HepG2 (cell line): ENCODE measurements around the gene BATF3. TPM values are rescaled to one million over a fixed set of nuclear protein-coding genes. Genes with fewer than 3 reads are reported as not detected.

Experiments
- ATAC-seq: fragments of 200-7000 bp; cut with Tn5 transposase; 3 replicates; pipeline ENCODE4 v1.9.1; 2020; ENCODE audit warnings: mild to moderate bottlenecking, moderate library complexity
- BruUV-seq: library from RNA; stranded (reverse); fragments of 400-500 nt; replicated peaks from 2 replicates; lab custom pipeline; 2021; lab: Mats Ljungman, UMichigan
- CTCF ChIA-PET: fragments of 300-600 bp; formaldehyde crosslinking; extraction: SDS; loops from one replicate; lab custom pipeline; 2021; ENCODE audit warnings: low total read pairs, inconsistent platforms, low intra/inter-chr PET ratio; lab: Yijun Ruan, JAX
- POLR2A ChIA-PET: fragments of 350-600 bp; sonication (Branson Sonifier 250); formaldehyde crosslinking; loops from one replicate; lab custom pipeline; 2020; ENCODE audit warnings: antibody characterized with exemption, inconsistent platforms; lab: Yijun Ruan, JAX
- DNase-seq: peaks from one replicate; pipeline ENCODE4 v3.0.0-alpha.2; 2015; ENCODE audit warnings: low spot score
- FAIRE-seq: peaks from 3 replicates; lab custom pipeline; 2011; peaks lifted over from hg19 to GRCh38; lab: Jason Lieb, UNC
- H2AFZ ChIP-seq: one replicate; pipeline ENCODE4 v1.6.1; 2011; ENCODE audit warnings: low read length, inconsistent platforms
- H3K27ac ChIP-seq: fragments of 300-600 bp; 3 replicates; pipeline ENCODE4 v1.8.0; 2011; ENCODE audit warnings: mixed run types, mild to moderate bottlenecking, mixed read lengths, low read length, inconsistent platforms; ENCODE audit not compliant: insufficient read depth; ENCODE audit errors: extremely low read length
- H3K27me3 ChIP-seq, 2 experiments: fragments of 200-600 bp in 1 of 2; 2 replicates in 1 of 2; 3 replicates in 1 of 2; pipeline versions ENCODE4 v1.6.0 to v1.8.0; 2011; ENCODE audit warnings: low read length in 2 of 2, mild to moderate bottlenecking in 2 of 2, moderate library complexity in 2 of 2, inconsistent platforms in 1 of 2; ENCODE audit not compliant: insufficient read depth in 2 of 2, control insufficient read depth in 1 of 2
- H3K36me3 ChIP-seq, 2 experiments: fragments of 200-600 bp in 1 of 2; replicated peaks in 1 of 2; 2 replicates in 1 of 2; 3 replicates in 1 of 2; pipeline versions ENCODE4 v1.5.1 to v1.8.0; 2011; ENCODE audit warnings: low read length in 2 of 2, inconsistent platforms in 1 of 2; ENCODE audit not compliant: insufficient read depth in 2 of 2, control insufficient read depth in 1 of 2
- H3K4me1 ChIP-seq: 2 replicates; pipeline ENCODE4 v1.5.1; 2012; ENCODE audit warnings: low read length, inconsistent platforms; ENCODE audit not compliant: insufficient read depth
- H3K4me2 ChIP-seq: 2 replicates; pipeline ENCODE4 v1.6.0; 2011; ENCODE audit warnings: low read depth, low read length, inconsistent platforms
- H3K4me3 ChIP-seq, 3 experiments: fragments of 200-600 bp in 1 of 3; sonication (generic), shearing (Covaris generic) in 1 of 3; replicated peaks in 1 of 3; 2 replicates each; pipeline ENCODE4 v1.5.1; 2011 to 2016; ENCODE audit warnings: low read length in 3 of 3, inconsistent platforms in 2 of 3, low read depth in 2 of 3, mild to moderate bottlenecking in 2 of 3, control low read depth in 1 of 3, mixed read lengths in 1 of 3; ENCODE audit not compliant: insufficient read depth in 1 of 3
- H3K79me2 ChIP-seq: one replicate; pipeline ENCODE4 v1.6.1; 2011; ENCODE audit warnings: low read length, inconsistent platforms; ENCODE audit not compliant: insufficient read depth
- H3K9ac ChIP-seq: 2 replicates; pipeline ENCODE4 v1.6.0; 2011; ENCODE audit warnings: mild to moderate bottlenecking, low read depth, low read length, inconsistent platforms; ENCODE audit not compliant: insufficient read depth
- H3K9me3 ChIP-seq: 2 replicates; pipeline ENCODE4 v1.5.1; 2012; ENCODE audit warnings: mild to moderate bottlenecking, low read length
- H4K20me1 ChIP-seq: 2 replicates; pipeline ENCODE4 v1.6.0; 2011; ENCODE audit warnings: inconsistent platforms, mild to moderate bottlenecking, low read length, moderate library complexity; ENCODE audit not compliant: insufficient read depth
- ATF3 ChIP-seq: sonication (generic); formaldehyde crosslinking; IDR thresholded peaks from 2 replicates; pipeline ENCODE4 v1.4.0; 2020; ENCODE audit warnings: missing genetic modification reagents
- CBFB ChIP-seq: sonication (generic); formaldehyde crosslinking; IDR thresholded peaks from 2 replicates; pipeline ENCODE4 v1.4.0; 2020; ENCODE audit warnings: missing genetic modification reagents
- CREM ChIP-seq, 2 experiments: sonication (generic) in 1 of 2; formaldehyde crosslinking in 1 of 2; IDR thresholded peaks; 2 replicates each; pipeline versions ENCODE4 v1.4.0 to v1.6.1; 2016 to 2020; ENCODE audit warnings: antibody characterized with exemption in 1 of 2, mild to moderate bottlenecking in 1 of 2, missing genetic modification reagents in 1 of 2
- ELF3 ChIP-seq: IDR thresholded peaks from 2 replicates; pipeline ENCODE4 v1.6.1; 2016; ENCODE audit warnings: missing genetic modification reagents, missing compliant biosample characterization
- ETV5 ChIP-seq: IDR thresholded peaks from 2 replicates; pipeline ENCODE4 v1.6.1; 2018; ENCODE audit warnings: missing biosample characterization, missing genetic modification reagents, inconsistent platforms, borderline replicate concordance
- FIP1L1 ChIP-seq: fragments of 200-400 bp; formaldehyde crosslinking; IDR thresholded peaks from 2 replicates; pipeline ENCODE4 v1.6.1; 2018; ENCODE audit warnings: low read depth, mild to moderate bottlenecking, low read length, moderate library complexity, borderline replicate concordance; ENCODE audit not compliant: insufficient read depth
- GPN1 ChIP-seq: sonication (generic); formaldehyde crosslinking; IDR thresholded peaks from 2 replicates; pipeline ENCODE4 v1.5.1; 2020; ENCODE audit warnings: missing genetic modification reagents, borderline replicate concordance
- HMG20B ChIP-seq: conservative IDR thresholded peaks from 2 replicates; pipeline ENCODE4 v1.6.1; 2016; ENCODE audit warnings: missing genetic modification reagents, missing compliant biosample characterization
- KDM4B ChIP-seq: sonication (generic); formaldehyde crosslinking; IDR thresholded peaks from 2 replicates; pipeline ENCODE4 v1.4.0; 2020; ENCODE audit warnings: missing genetic modification reagents
- TFE3 ChIP-seq: IDR thresholded peaks from 2 replicates; pipeline ENCODE4 v1.6.1; 2016
- ZFP36L1 ChIP-seq: sonication (generic); formaldehyde crosslinking; IDR thresholded peaks from 2 replicates; pipeline ENCODE4 v1.8.0; 2022; ENCODE audit warnings: mild to moderate bottlenecking, missing genetic modification reagents, moderate library complexity
- ZNF256 ChIP-seq: sonication (generic); formaldehyde crosslinking; conservative IDR thresholded peaks from 2 replicates; pipeline ENCODE4 v1.4.0; 2020; ENCODE audit warnings: missing genetic modification reagents
- ZNF710 ChIP-seq: sonication (generic); formaldehyde crosslinking; IDR thresholded peaks from 2 replicates; pipeline ENCODE4 v1.5.0; 2020; ENCODE audit warnings: mild to moderate bottlenecking, missing genetic modification reagents, borderline replicate concordance
- WGBS: methylation state at CpG from one replicate; pipeline ENCODE4 v1.1.6; 2017; ENCODE audit warnings: low lambda C conversion rate; 5-methylcytosine and 5-hydroxymethylcytosine counted together
- in situ Hi-C: cut with HindIII; loops from 2 replicates; pipeline ENCODE4 v1.10.0; 2017; ENCODE audit warnings: low pct_unique_long_range_greater_than_20kb; ENCODE audit not compliant: extremely low pct_ligation_motif_present
- intact Hi-C: fragments of 100-400 bp; cut with micrococcal nuclease; formaldehyde crosslinking; loops from one replicate; pipeline ENCODE4 v1.10.0; 2022; ENCODE audit not compliant: unreplicated experiment
- polyA plus RNA-seq, 8 experiments: library from polyadenylated mRNA; depleted of rRNA in 3 of 8; stranded (reverse) in 7 of 8; unstranded in 1 of 8; fragments of >200 nt; fragmentation: Illumina TruSeq in 4 of 8; extraction: Trizol in 4 of 8; gene quantifications; 2 replicates each; pipeline versions ENCODE4 v1.2.1 to v1.2.3, GENCODE V29; 2011 to 2016; ENCODE audit warnings: low read depth in 4 of 8, missing spikeins in 1 of 8, mixed read lengths in 1 of 8; ENCODE audit not compliant: insufficient read depth in 1 of 8
- total RNA-seq, 5 experiments: library from RNA; depleted of rRNA; stranded (reverse); fragments of >200 nt; fragmentation: Illumina TruSeq; extraction: Trizol; gene quantifications; 2 replicates each; pipeline ENCODE4 v1.2.3, GENCODE V29; 2016; ENCODE audit warnings: low read depth in 1 of 5
- TF ChIP-seq, protein P1 (sequence below): fragments of 450-650 bp; IDR thresholded peaks from 2 replicates; pipeline ENCODE4 v1.6.1; 2017; ENCODE audit warnings: mild to moderate bottlenecking
- TF ChIP-seq, protein P2 (sequence below): sonication (generic); formaldehyde crosslinking; IDR thresholded peaks from 2 replicates; pipeline ENCODE4 v1.4.0; 2020; ENCODE audit warnings: missing genetic modification reagents

The BATF3 gene
- total and polyA plus RNA-seq, 2 of the 13 experiments (the other 11 are each of a cell fraction or from before 2014, with no cell fraction given): 0.13 TPM; not detected in 1

- H3K36me3 ChIP-seq: peaks cover 4 to 5% of the 10 kb centered on the region in 2 experiments; a peak in 2 of 5 replicates
- no peaks in the 10 kb centered on the region for H3K27me3 ChIP-seq
- H3K9me3 ChIP-seq: no peaks in the 10 kb centered on the region
- H3K4me2 ChIP-seq: no peak overlapping the region
- BruUV-seq: no TSS peak
- no peak overlapping the region for H3K9ac ChIP-seq
- peaks cover 19% of the 10 kb centered on the region for H3K4me1 ChIP-seq
- H4K20me1 ChIP-seq: no peaks in the 10 kb centered on the region
- peak; percentile 38; the same call in 1 of the 3 replicates for ATAC-seq
- H3K27ac ChIP-seq: peak overlapping the region; percentile 10
- no peak for TF ChIP-seq CBFB (CRISPR knock-in tag)
- no peak for TF ChIP-seq FIP1L1
- no peak for TF ChIP-seq HMG20B (CRISPR knock-in tag)
- no peak for TF ChIP-seq GPN1
- TF ChIP-seq ZFP36L1 (CRISPR knock-in tag): no peak
- no peak for TF ChIP-seq TFE3 (CRISPR knock-in tag)
- no peak for TF ChIP-seq ETV5 (CRISPR knock-in tag)
- TF ChIP-seq CREM (IDR thresholded peaks at IDR 0.05): no peak
- TF ChIP-seq CREM (CRISPR knock-in tag; IDR thresholded peaks at IDR 0.05): no peak
- no peak for TF ChIP-seq ELF3 (CRISPR knock-in tag)
- TF ChIP-seq ZNF256 (CRISPR knock-in tag): no peak
- TF ChIP-seq, protein P1, sequence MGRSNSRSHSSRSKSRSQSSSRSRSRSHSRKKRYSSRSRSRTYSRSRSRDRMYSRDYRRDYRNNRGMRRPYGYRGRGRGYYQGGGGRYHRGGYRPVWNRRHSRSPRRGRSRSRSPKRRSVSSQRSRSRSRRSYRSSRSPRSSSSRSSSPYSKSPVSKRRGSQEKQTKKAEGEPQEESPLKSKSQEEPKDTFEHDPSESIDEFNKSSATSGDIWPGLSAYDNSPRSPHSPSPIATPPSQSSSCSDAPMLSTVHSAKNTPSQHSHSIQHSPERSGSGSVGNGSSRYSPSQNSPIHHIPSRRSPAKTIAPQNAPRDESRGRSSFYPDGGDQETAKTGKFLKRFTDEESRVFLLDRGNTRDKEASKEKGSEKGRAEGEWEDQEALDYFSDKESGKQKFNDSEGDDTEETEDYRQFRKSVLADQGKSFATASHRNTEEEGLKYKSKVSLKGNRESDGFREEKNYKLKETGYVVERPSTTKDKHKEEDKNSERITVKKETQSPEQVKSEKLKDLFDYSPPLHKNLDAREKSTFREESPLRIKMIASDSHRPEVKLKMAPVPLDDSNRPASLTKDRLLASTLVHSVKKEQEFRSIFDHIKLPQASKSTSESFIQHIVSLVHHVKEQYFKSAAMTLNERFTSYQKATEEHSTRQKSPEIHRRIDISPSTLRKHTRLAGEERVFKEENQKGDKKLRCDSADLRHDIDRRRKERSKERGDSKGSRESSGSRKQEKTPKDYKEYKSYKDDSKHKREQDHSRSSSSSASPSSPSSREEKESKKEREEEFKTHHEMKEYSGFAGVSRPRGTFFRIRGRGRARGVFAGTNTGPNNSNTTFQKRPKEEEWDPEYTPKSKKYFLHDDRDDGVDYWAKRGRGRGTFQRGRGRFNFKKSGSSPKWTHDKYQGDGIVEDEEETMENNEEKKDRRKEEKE: no peak
- TF ChIP-seq ZNF710 (CRISPR knock-in tag): no peak
- TF ChIP-seq, protein P2, sequence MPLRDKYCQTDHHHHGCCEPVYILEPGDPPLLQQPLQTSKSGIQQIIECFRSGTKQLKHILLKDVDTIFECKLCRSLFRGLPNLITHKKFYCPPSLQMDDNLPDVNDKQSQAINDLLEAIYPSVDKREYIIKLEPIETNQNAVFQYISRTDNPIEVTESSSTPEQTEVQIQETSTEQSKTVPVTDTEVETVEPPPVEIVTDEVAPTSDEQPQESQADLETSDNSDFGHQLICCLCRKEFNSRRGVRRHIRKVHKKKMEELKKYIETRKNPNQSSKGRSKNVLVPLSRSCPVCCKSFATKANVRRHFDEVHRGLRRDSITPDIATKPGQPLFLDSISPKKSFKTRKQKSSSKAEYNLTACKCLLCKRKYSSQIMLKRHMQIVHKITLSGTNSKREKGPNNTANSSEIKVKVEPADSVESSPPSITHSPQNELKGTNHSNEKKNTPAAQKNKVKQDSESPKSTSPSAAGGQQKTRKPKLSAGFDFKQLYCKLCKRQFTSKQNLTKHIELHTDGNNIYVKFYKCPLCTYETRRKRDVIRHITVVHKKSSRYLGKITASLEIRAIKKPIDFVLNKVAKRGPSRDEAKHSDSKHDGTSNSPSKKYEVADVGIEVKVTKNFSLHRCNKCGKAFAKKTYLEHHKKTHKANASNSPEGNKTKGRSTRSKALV (CRISPR knock-in tag): no peak
- TF ChIP-seq ATF3: no peak
- no peak for TF ChIP-seq KDM4B (CRISPR knock-in tag)
- WGBS: 94% methylated on average over 4 of the region's 4 CpGs
- no peak for DNase-seq
- in situ Hi-C loops (no loop called here), intact Hi-C loops (no loop called here)
- no peak overlapping the region for H2AFZ ChIP-seq
- peaks cover 8% of the 10 kb centered on the region for H3K79me2 ChIP-seq
- no peak overlapping the region for H3K4me3 ChIP-seq
- POLR2A ChIA-PET: no interaction called here
- CTCF ChIA-PET: no interaction called here
- no peak for FAIRE-seq
Measured at GRCh38 chr1:212743901-212744475, 44.3 kb upstream of the BATF3 start.
